Smooth muscle cell (in vitro differentiated cells): Measurements from ENCODE around the gene TMEM132D. TPM values are rescaled to one million over a fixed set of nuclear protein-coding genes. Genes with fewer than 3 reads are reported as not detected.

ENCODE experiments used
- DNase-seq: peaks from one replicate; lab custom pipeline; 2025; ENCODE audit not compliant: unreplicated experiment; lab: John Stamatoyannopoulos, UW
- H2AFZ ChIP-seq: fragments of 200-600 bp; sonication (generic); 2 replicates; pipeline ENCODE4 v1.6.0; 2016; ENCODE audit warnings: antibody characterized with exemption, low read depth, mild to moderate bottlenecking
- H3F3A ChIP-seq: fragments of 200-600 bp; sonication (generic); 2 replicates; pipeline ENCODE4 v1.6.0; 2017; ENCODE audit warnings: antibody characterized with exemption, low read depth
- H3K27ac ChIP-seq: fragments of 200-600 bp; sonication (generic); 2 replicates; pipeline ENCODE4 v1.5.1; 2016; ENCODE audit warnings: low read depth, mild to moderate bottlenecking
- H3K27me3 ChIP-seq: fragments of 200-600 bp; sonication (generic); 2 replicates; pipeline ENCODE4 v1.6.1; 2016; ENCODE audit warnings: low read depth, mild to moderate bottlenecking
- H3K36me3 ChIP-seq: fragments of 200-600 bp; sonication (generic); 2 replicates; pipeline ENCODE4 v1.5.1; 2016; ENCODE audit warnings: low read depth
- H3K4me1 ChIP-seq: fragments of 200-600 bp; sonication (generic); 2 replicates; pipeline ENCODE4 v1.5.1; 2016; ENCODE audit warnings: low read depth
- H3K4me2 ChIP-seq: fragments of 200-600 bp; sonication (generic); 2 replicates; pipeline ENCODE4 v1.6.0; 2016; ENCODE audit warnings: mild to moderate bottlenecking
- H3K4me3 ChIP-seq: fragments of 200-600 bp; sonication (generic); 2 replicates; pipeline ENCODE4 v1.5.1; 2016; ENCODE audit warnings: mild to moderate bottlenecking
- H3K79me2 ChIP-seq: fragments of 200-600 bp; sonication (generic); 2 replicates; pipeline ENCODE4 v1.6.0; 2016; ENCODE audit warnings: low read depth, mild to moderate bottlenecking
- H3K9ac ChIP-seq: fragments of 200-600 bp; sonication (generic); 2 replicates; pipeline ENCODE4 v1.6.0; 2016; ENCODE audit warnings: low read depth
- H3K9me3 ChIP-seq: fragments of 200-600 bp; sonication (generic); replicated peaks from 2 replicates; pipeline ENCODE4 v1.5.1; 2016; ENCODE audit warnings: low read depth
- H4K20me1 ChIP-seq: fragments of 200-600 bp; sonication (generic); 2 replicates; pipeline ENCODE4 v1.6.0; 2016; ENCODE audit warnings: low read depth
- CTCF ChIP-seq: fragments of 200-600 bp; sonication (generic); IDR thresholded peaks from 2 replicates; pipeline ENCODE4 v1.5.1; 2017; ENCODE audit warnings: borderline replicate concordance, mild to moderate bottlenecking, antibody characterized with exemption; ENCODE audit not compliant: insufficient read depth, poor library complexity, severe bottlenecking
- WGBS: methylation state at CpG from one replicate; pipeline ENCODE4 v1.1.7; 2016; ENCODE audit warnings: low lambda C conversion rate; 5-methylcytosine and 5-hydroxymethylcytosine counted together
- polyA plus RNA-seq: library from polyadenylated mRNA; unstranded; fragments of >200 nt; fragmentation: Nextera tagmentation; extraction: Ambion mirVana; gene quantifications from 2 replicates; pipeline ENCODE4 v1.2.1, GENCODE V29; 2016
- total RNA-seq: library from RNA; depleted of rRNA; stranded (reverse); fragments of >200 nt; gene quantifications from 2 replicates; pipeline ENCODE4 v1.2.3, GENCODE V29; 2014

The TMEM132D gene
- total and polyA plus RNA-seq, 2 experiments from 2014 or later = not detected

- no peaks in the 10 kb centered on the region for H3K36me3 ChIP-seq
- H2AFZ ChIP-seq = no peak overlapping the region
- no peaks in the 10 kb centered on the region for H4K20me1 ChIP-seq
- no peaks in the 10 kb centered on the region for H3K4me1 ChIP-seq
- no peak overlapping the region for H3K4me3 ChIP-seq
- no peaks in the 10 kb centered on the region for H3K79me2 ChIP-seq
- H3K4me2 ChIP-seq = no peak overlapping the region
- H3K27ac ChIP-seq = no peak overlapping the region
- 93% methylated on average over 16 of the region's 16 CpGs for WGBS
- H3K27me3 ChIP-seq = no peaks in the 10 kb centered on the region
- H3K9ac ChIP-seq = no peak overlapping the region
- TF ChIP-seq CTCF = no peak
- no peak for DNase-seq
- H3F3A ChIP-seq = no peaks in the 10 kb centered on the region
- no peaks in the 10 kb centered on the region for H3K9me3 ChIP-seq
Measured at GRCh38 chr12:129483111-129483893, 420.5 kb downstream of the TMEM132D start.

- no peaks in the 10 kb centered on the region for H3K27me3 ChIP-seq
- no peak overlapping the region for H3K27ac ChIP-seq
- H3K79me2 ChIP-seq = no peaks in the 10 kb centered on the region
- H2AFZ ChIP-seq = no peak overlapping the region
- no peak overlapping the region for H3K4me3 ChIP-seq
- no peak for TF ChIP-seq CTCF
- H3K9ac ChIP-seq = no peak overlapping the region
- no peaks in the 10 kb centered on the region for H4K20me1 ChIP-seq
- H3F3A ChIP-seq = no peaks in the 10 kb centered on the region
- H3K4me2 ChIP-seq = no peak overlapping the region
- no peaks in the 10 kb centered on the region for H3K36me3 ChIP-seq
- no peaks in the 10 kb centered on the region for H3K4me1 ChIP-seq
- DNase-seq = no peak
- no peaks in the 10 kb centered on the region for H3K9me3 ChIP-seq
- 83% methylated on average over 10 of the region's 10 CpGs for WGBS
Measured at GRCh38 chr12:129481921-129482320, 421.9 kb downstream of the TMEM132D start.

DNA sequence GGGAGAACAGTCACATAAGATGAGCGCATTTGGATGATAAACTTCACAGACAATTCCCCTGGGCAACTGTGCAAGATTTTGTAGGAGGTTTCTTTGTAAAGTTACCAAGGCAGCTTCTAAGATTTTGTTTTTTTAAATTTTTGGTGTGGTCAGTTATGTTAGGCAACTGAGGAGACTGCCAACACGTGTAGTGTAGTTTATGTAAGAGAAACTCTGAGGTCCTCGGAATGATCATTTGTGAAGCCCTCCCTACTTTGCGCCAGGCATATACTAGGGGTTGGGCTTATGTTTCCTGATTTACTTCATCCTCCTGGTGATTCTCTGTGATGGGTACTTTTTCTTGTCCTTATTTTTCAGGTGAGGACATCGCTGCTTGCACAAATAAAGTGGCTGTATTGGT, 433.6 kb downstream of the TMEM132D start:
- H2AFZ ChIP-seq = no peak overlapping the region
- no peaks in the 10 kb centered on the region for H3K27me3 ChIP-seq
- H3K4me1 ChIP-seq = no peaks in the 10 kb centered on the region
- no peak overlapping the region for H3K9ac ChIP-seq
- 86% methylated on average over 5 of the region's 5 CpGs for WGBS
- no peaks in the 10 kb centered on the region for H3K9me3 ChIP-seq
- H3K36me3 ChIP-seq = no peaks in the 10 kb centered on the region
- TF ChIP-seq CTCF = no peak
- H3K79me2 ChIP-seq = no peaks in the 10 kb centered on the region
- H3K27ac ChIP-seq = no peak overlapping the region
- H3K4me3 ChIP-seq = no peak overlapping the region
- DNase-seq = no peak
- H3K4me2 ChIP-seq = no peak overlapping the region
- no peaks in the 10 kb centered on the region for H4K20me1 ChIP-seq
- no peaks in the 10 kb centered on the region for H3F3A ChIP-seq

DNA sequence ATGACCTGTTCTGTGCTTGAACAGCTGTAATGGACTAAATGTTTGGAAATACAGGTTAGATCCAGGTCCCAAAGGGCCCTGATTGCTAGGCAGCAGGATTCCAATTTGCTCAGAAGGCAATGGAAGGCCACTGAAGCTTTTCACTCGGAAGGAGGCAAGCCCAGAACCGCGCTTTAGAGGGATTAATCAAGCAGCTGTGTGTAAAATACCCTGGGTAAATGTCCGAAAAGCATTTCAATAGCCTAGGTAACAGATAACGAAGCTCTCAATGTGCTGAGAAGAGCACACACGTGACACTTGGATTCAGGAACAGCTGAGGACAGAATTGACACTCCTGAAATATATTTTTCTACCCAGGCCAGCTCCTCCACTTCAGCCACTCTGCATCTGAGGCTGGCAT, 436.1 kb downstream of the TMEM132D start:
- Histone ChIP-seq H4K20me1 (no peaks in the 10 kb centered on the region), H3K36me3 (no peaks in the 10 kb centered on the region), H3K27me3 (no peaks in the 10 kb centered on the region), H3F3A (no peaks in the 10 kb centered on the region), H3K4me1 (no peaks in the 10 kb centered on the region), H3K9me3 (no peaks in the 10 kb centered on the region), H3K27ac (no peak overlapping the region), H3K4me3 (no peak overlapping the region), H2AFZ (no peak overlapping the region), H3K79me2 (no peaks in the 10 kb centered on the region), H3K9ac (no peak overlapping the region), H3K4me2 (no peak overlapping the region)
- no peak for DNase-seq
- no peak for TF ChIP-seq CTCF
- WGBS = 93% methylated on average over 6 of the region's 6 CpGs
